ENCODE measurements around the gene ALCAM. TPM values are rescaled to one million over a fixed set of nuclear protein-coding genes. Genes with fewer than 3 reads are reported as not detected.
"Not testable (repeated sequence)": the region's sequence is repeated elsewhere in the genome, so short reads cannot be mapped to it uniquely, and the experiment has no call there.

The ALCAM gene
- total RNA-seq, 4 donors from 2014 or later: 5.9 to 151 (median 19.0) TPM

- DNase-seq: no peak
- TF ChIP-seq POLR2A (IDR thresholded peaks at IDR 0.05): no peak
- TF ChIP-seq, protein P1, sequence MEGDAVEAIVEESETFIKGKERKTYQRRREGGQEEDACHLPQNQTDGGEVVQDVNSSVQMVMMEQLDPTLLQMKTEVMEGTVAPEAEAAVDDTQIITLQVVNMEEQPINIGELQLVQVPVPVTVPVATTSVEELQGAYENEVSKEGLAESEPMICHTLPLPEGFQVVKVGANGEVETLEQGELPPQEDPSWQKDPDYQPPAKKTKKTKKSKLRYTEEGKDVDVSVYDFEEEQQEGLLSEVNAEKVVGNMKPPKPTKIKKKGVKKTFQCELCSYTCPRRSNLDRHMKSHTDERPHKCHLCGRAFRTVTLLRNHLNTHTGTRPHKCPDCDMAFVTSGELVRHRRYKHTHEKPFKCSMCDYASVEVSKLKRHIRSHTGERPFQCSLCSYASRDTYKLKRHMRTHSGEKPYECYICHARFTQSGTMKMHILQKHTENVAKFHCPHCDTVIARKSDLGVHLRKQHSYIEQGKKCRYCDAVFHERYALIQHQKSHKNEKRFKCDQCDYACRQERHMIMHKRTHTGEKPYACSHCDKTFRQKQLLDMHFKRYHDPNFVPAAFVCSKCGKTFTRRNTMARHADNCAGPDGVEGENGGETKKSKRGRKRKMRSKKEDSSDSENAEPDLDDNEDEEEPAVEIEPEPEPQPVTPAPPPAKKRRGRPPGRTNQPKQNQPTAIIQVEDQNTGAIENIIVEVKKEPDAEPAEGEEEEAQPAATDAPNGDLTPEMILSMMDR (IDR thresholded peaks at IDR 0.05): no peak
- Histone ChIP-seq H3K4me3 (no peak overlapping the region), H3K9me3 (no peaks in the 10 kb centered on the region), H3K27ac (no peak overlapping the region), H3K27me3 (no peaks in the 10 kb centered on the region), H3K36me3 (no peaks in the 10 kb centered on the region), H3K4me1 (no peaks in the 10 kb centered on the region)
- intact Hi-C loops (cut with DNase I; ENCODE audit: low total_unique reads): no loop called here
These were observed 11.0 kb downstream of the ALCAM start for GRCh38 chr3:105377716-105378115.

DNA sequence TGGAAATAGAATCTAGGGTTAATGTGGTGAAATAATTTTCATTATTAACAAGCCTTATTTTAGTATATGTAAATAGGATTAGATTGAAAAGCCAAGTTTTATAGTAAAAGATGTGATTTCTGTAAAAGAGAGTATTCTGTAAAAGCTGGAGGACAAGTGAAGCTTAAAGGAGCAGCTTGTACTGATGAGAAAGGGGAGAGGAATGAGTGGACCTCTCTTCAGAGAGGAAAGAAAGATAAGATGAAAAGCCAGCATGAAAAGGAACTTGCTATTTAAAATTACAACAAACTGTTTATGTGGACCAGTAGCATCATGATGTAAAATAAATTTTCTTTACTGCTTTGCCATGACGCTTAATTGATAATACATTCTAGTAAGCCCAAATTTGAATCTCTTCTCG is 18.5 kb downstream of the ALCAM start:
- intact Hi-C loops (cut with DNase I; ENCODE audit: low total_unique reads): no loop called here
- no peak overlapping the region for H3K27ac ChIP-seq
- TF ChIP-seq POLR2A (IDR thresholded peaks at IDR 0.05): no peak
- TF ChIP-seq, protein P1 (IDR thresholded peaks at IDR 0.05): no peak

GRCh38 chr3:105385819-105386508 is 19.3 kb downstream of the ALCAM start:
- TF ChIP-seq, protein P1 (IDR thresholded peaks at IDR 0.05): no peak
- TF ChIP-seq POLR2A (IDR thresholded peaks at IDR 0.05): no peak
- H3K36me3 ChIP-seq: no peaks in the 10 kb centered on the region
- no peak overlapping the region for H3K4me3 ChIP-seq
- intact Hi-C loops (cut with DNase I; ENCODE audit: low total_unique reads): no loop called here
- no peaks in the 10 kb centered on the region for H3K4me1 ChIP-seq
- H3K27me3 ChIP-seq: no peaks in the 10 kb centered on the region
- no peaks in the 10 kb centered on the region for H3K9me3 ChIP-seq
- no peak for DNase-seq
- no peak overlapping the region for H3K27ac ChIP-seq

More for the DNA sequence above, 18.5 kb downstream of the ALCAM start:
- Histone ChIP-seq H3K9me3 (no peaks in the 10 kb centered on the region), H3K4me3 (no peak overlapping the region), H3K4me1 (no peaks in the 10 kb centered on the region), H3K27me3 (no peaks in the 10 kb centered on the region), H3K36me3 (no peaks in the 10 kb centered on the region)
- no peak for DNase-seq

GRCh38 chr3:105387122-105387751 is 20.5 kb downstream of the ALCAM start:
- Histone ChIP-seq H3K27ac (no peak overlapping the region), H3K4me1 (no peaks in the 10 kb centered on the region), H3K36me3 (no peaks in the 10 kb centered on the region), H3K4me3 (no peak overlapping the region), H3K27me3 (no peaks in the 10 kb centered on the region), H3K9me3 (no peaks in the 10 kb centered on the region)
- DNase-seq: no peak
- intact Hi-C loops (cut with DNase I; ENCODE audit: low total_unique reads): no loop called here
- TF ChIP-seq, protein P1 (IDR thresholded peaks at IDR 0.05): no peak
- no peak for TF ChIP-seq POLR2A (IDR thresholded peaks at IDR 0.05)

GRCh38 chr3:105388176-105388575 is 21.5 kb downstream of the ALCAM start:
- no peak for DNase-seq
- Histone ChIP-seq H3K9me3 (no peaks in the 10 kb centered on the region), H3K27ac (no peak overlapping the region), H3K27me3 (no peaks in the 10 kb centered on the region), H3K36me3 (no peaks in the 10 kb centered on the region), H3K4me1 (no peaks in the 10 kb centered on the region), H3K4me3 (no peak overlapping the region)
- intact Hi-C loops (cut with DNase I; ENCODE audit: low total_unique reads): no loop called here
- TF ChIP-seq, protein P1 (IDR thresholded peaks at IDR 0.05): no peak
- TF ChIP-seq POLR2A (IDR thresholded peaks at IDR 0.05): no peak

DNA sequence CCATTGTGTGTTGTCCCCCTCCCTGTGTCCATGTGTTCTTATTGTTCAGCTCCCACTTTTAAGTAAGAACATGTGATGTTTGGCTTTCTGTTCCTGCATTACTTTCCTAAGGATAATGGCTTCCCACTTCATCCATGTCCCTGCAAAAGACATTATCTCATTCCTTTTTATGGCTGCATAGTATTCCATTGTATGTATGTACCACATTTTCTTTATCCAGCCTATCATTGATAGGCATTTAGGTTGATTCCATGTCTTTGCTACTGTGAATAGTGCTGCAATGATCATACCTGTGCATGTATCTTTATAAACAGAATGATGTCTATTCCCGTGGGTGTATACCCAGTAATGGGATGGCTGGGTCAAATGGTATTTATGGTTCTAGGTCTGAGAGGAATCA is 23.1 kb downstream of the ALCAM start:
- H3K27me3 ChIP-seq; H3K4me1 ChIP-seq; H3K4me3 ChIP-seq; H3K9me3 ChIP-seq; H3K36me3 ChIP-seq; H3K27ac ChIP-seq; intact Hi-C loops (cut with DNase I; ENCODE audit: low total_unique reads); DNase-seq: not testable (repeated sequence)

DNA sequence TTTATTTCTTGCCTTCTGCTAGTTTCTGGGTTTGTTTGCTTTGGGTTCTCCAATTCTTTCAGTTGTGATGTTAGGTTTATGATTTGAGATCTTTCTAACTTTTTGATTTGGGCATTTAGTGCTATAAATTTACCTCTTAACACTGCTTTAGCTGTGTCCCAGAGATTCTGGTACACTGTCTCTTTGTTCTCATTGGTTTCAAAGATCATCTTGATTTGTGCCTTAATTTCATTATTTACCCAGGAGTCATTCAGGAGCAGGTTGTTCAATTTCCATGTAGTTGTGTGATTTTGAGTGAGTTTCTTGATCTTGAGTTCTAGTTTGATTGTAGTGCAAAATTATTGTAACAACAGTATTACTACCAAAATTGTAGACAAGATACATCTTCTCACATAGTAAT is 25.9 kb downstream of the ALCAM start:
- H3K4me1 ChIP-seq; H3K27ac ChIP-seq; H3K4me3 ChIP-seq; H3K27me3 ChIP-seq; intact Hi-C loops (cut with DNase I; ENCODE audit: low total_unique reads); DNase-seq; H3K36me3 ChIP-seq; H3K9me3 ChIP-seq: not testable (repeated sequence)

Data from uterus (tissue), 4 donors.